ENCODE results near the gene CROCC2. TPM values are rescaled to one million over a fixed set of nuclear protein-coding genes. Genes with fewer than 3 reads are reported as not detected.
A peak's percentile ranks its signal among the peaks of the same experiment; 100 is the strongest.

The CROCC2 gene
- total and polyA plus RNA-seq, 2 of the 13 experiments (the other 11 are each of a cell fraction or from before 2014, with no cell fraction given) = not detected

DNA sequence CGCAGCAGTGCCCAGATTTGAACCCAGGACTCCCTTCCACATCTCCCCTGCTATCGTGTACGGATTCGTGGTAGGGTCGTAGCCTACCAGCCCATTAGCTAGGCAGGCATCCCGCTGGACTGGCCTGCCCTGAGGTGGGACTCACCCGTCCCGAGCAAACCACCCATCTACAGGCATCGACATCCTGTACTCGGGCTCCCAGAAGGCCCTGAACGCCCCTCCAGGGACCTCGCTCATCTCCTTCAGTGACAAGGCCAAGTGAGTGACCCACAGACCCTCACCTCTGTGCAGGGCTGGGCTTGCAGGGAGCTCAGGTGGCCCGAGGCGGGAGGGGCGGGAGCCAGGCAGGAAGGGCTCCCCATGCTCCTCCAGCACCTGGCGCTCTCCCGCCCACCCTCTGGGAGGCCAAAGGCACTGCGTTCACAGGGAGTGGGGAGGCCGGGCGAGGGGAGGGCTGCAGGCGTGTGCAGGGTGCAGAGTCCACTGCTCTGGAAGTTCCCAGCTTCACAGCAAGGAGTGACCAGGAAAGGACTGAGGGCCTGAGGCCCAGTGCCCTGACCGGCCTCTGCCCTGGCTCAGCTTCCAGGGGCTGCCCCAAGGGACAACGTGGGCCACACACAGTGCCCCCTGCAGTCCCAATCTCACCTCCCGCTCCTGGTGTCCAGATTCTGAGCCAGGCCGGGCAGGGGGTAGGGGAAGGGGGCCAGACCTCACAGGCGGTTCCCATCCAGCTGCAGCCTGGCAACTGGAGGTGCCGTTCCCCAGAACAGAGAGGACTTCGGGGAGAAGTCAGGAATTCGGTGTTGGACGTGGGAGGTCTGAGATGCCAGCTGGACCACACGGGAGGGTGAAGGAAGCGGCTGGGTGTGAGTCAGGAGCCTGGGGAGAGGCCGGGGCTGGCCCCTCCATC, 32.1 kb upstream of the CROCC2 start (continued):
- TF ChIP-seq, protein P1, sequence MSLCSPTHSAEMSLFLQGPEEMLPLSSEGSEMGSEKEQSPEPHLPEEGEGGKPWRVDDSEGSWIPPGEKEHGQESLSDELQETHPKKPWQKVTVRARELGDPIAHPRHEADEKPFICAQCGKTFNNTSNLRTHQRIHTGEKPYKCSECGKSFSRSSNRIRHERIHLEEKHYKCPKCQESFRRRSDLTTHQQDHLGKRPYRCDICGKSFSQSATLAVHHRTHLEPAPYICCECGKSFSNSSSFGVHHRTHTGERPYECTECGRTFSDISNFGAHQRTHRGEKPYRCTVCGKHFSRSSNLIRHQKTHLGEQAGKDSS (CRISPR knock-in tag; IDR thresholded peaks at IDR 0.05; ENCODE audit: borderline replicate concordance, low read depth) = peak; percentile 90
- TF ChIP-seq, protein P2, sequence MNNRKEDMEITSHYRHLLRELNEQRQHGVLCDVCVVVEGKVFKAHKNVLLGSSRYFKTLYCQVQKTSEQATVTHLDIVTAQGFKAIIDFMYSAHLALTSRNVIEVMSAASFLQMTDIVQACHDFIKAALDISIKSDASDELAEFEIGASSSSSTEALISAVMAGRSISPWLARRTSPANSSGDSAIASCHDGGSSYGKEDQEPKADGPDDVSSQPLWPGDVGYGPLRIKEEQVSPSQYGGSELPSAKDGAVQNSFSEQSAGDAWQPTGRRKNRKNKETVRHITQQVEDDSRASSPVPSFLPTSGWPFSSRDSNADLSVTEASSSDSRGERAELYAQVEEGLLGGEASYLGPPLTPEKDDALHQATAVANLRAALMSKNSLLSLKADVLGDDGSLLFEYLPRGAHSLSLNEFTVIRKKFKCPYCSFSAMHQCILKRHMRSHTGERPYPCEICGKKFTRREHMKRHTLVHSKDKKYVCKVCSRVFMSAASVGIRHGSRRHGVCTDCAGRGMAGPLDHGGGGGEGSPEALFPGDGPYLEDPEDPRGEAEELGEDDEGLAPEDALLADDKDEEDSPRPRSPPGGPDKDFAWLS (CRISPR knock-in tag; IDR thresholded peaks at IDR 0.05; ENCODE audit: borderline replicate concordance) = no peak
- TF ChIP-seq, protein P3, sequence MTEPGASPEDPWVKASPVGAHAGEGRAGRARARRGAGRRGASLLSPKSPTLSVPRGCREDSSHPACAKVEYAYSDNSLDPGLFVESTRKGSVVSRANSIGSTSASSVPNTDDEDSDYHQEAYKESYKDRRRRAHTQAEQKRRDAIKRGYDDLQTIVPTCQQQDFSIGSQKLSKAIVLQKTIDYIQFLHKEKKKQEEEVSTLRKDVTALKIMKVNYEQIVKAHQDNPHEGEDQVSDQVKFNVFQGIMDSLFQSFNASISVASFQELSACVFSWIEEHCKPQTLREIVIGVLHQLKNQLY (CRISPR knock-in tag; IDR thresholded peaks at IDR 0.05) = peak; percentile 90
- TF ChIP-seq TAF15 (IDR thresholded peaks at IDR 0.05; ENCODE audit: low read depth, low read length, poor library complexity, severe bottlenecking) (peak; percentile 82), HNRNPH1 (optimal IDR thresholded peaks at IDR 0.05; ENCODE audit: low read depth, low read length) (no peak), TOPORS (CRISPR knock-in tag; IDR thresholded peaks at IDR 0.05) (peak; percentile 52; the same call in 1 of the 2 replicates), SOX5 (CRISPR knock-in tag; IDR thresholded peaks at IDR 0.05; ENCODE audit: borderline replicate concordance) (peak; percentile 88), SETDB1 (CRISPR knock-in tag; IDR thresholded peaks at IDR 0.05; ENCODE audit: borderline replicate concordance) (no peak), SRSF1 (optimal IDR thresholded peaks at IDR 0.05; ENCODE audit: low read depth, low read length) (peak; percentile 81), SNAI1 (CRISPR knock-in tag; IDR thresholded peaks at IDR 0.05; ENCODE audit: borderline replicate concordance) (0 out of 2 replicates have a peak, but pooled peaks have one; percentile 45), ZNF382 (CRISPR knock-in tag; IDR thresholded peaks at IDR 0.05; ENCODE audit: borderline replicate concordance) (no peak), SP1 (IDR thresholded peaks at IDR 0.05) (no peak), SP1 (CRISPR knock-in tag; IDR thresholded peaks at IDR 0.05) (peak; percentile 62), ATAD3A (CRISPR knock-in tag; IDR thresholded peaks at IDR 0.05) (no peak), FLYWCH1 (CRISPR knock-in tag; IDR thresholded peaks at IDR 0.05) (no peak), ZNF17 (CRISPR knock-in tag; IDR thresholded peaks at IDR 0.05) (no peak)
- TF ChIP-seq, protein P4, sequence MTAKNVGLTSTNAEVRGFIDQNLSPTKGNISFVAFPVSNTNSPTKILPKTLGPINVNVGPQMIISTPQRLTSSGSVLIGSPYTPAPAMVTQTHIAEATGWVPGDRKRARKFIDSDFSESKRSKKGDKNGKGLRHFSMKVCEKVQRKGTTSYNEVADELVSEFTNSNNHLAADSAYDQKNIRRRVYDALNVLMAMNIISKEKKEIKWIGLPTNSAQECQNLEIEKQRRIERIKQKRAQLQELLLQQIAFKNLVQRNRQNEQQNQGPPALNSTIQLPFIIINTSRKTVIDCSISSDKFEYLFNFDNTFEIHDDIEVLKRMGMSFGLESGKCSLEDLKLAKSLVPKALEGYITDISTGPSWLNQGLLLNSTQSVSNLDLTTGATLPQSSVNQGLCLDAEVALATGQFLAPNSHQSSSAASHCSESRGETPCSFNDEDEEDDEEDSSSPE (CRISPR knock-in tag; IDR thresholded peaks at IDR 0.05) = peak; percentile 91
- TF ChIP-seq, protein P5, sequence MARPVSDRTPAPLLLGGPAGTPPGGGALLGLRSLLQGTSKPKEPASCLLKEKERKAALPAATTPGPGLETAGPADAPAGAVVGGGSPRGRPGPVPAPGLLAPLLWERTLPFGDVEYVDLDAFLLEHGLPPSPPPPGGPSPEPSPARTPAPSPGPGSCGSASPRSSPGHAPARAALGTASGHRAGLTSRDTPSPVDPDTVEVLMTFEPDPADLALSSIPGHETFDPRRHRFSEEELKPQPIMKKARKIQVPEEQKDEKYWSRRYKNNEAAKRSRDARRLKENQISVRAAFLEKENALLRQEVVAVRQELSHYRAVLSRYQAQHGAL (CRISPR knock-in tag; IDR thresholded peaks at IDR 0.05; ENCODE audit: not compliant biosample characterization) = no peak
- TF ChIP-seq, protein P6, sequence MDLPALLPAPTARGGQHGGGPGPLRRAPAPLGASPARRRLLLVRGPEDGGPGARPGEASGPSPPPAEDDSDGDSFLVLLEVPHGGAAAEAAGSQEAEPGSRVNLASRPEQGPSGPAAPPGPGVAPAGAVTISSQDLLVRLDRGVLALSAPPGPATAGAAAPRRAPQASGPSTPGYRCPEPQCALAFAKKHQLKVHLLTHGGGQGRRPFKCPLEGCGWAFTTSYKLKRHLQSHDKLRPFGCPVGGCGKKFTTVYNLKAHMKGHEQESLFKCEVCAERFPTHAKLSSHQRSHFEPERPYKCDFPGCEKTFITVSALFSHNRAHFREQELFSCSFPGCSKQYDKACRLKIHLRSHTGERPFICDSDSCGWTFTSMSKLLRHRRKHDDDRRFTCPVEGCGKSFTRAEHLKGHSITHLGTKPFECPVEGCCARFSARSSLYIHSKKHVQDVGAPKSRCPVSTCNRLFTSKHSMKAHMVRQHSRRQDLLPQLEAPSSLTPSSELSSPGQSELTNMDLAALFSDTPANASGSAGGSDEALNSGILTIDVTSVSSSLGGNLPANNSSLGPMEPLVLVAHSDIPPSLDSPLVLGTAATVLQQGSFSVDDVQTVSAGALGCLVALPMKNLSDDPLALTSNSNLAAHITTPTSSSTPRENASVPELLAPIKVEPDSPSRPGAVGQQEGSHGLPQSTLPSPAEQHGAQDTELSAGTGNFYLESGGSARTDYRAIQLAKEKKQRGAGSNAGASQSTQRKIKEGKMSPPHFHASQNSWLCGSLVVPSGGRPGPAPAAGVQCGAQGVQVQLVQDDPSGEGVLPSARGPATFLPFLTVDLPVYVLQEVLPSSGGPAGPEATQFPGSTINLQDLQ (CRISPR knock-in tag; IDR thresholded peaks at IDR 0.05) = 0 out of 2 replicates have a peak, but pooled peaks have one; percentile 63

Data from HepG2 (cell line).